ENCODE results near the gene PTPRA. TPM values are rescaled to one million over a fixed set of nuclear protein-coding genes. Genes with fewer than 3 reads are reported as not detected.

PTPRA gene
- total RNA-seq, 1 experiment from 2014 or later: 45.2 TPM

GRCh38 chr20:2956480-2956879 is 83.2 kb downstream of the PTPRA start:
- Histone ChIP-seq H3K27me3 (ENCODE audit: insufficient read depth, low read length) (no peaks in the 10 kb centered on the region), H3K23ac (ENCODE audit: insufficient read length, low read depth, low read length) (no peak overlapping the region), H3K4me1 (ENCODE audit: insufficient read depth, low read length) (no peaks in the 10 kb centered on the region; the same call in 1 of the 2 replicates), H3K23me2 (ENCODE audit: insufficient read length, low read depth, low read length, poor library complexity, severe bottlenecking) (no peaks in the 10 kb centered on the region), H2BK12ac (ENCODE audit: insufficient read length, low read depth, low read length) (no peak overlapping the region), H3K4ac (ENCODE audit: low read depth, low read length) (no peak overlapping the region), H3K14ac (ENCODE audit: insufficient read depth, low read length) (no peak overlapping the region), H3K9me3 (ENCODE audit: control insufficient read depth, low read depth, low read length) (no peaks in the 10 kb centered on the region), H3K9ac (ENCODE audit: extremely low read depth, insufficient read length, low read length) (no peak overlapping the region), H2BK120ac (ENCODE audit: low read depth, low read length, poor library complexity, severe bottlenecking) (no peak overlapping the region), H3K56ac (ENCODE audit: insufficient read length, low read depth, low read length) (no peak overlapping the region), H2AK5ac (ENCODE audit: insufficient read length, low read length) (no peak overlapping the region), H3T11ph (ENCODE audit: low read length) (no peak overlapping the region), H4K5ac (ENCODE audit: insufficient read length, low read depth, low read length) (no peak overlapping the region), H2BK5ac (ENCODE audit: insufficient read length, low read length) (no peak overlapping the region), H2BK15ac (ENCODE audit: low read depth, low read length) (no peak overlapping the region), H3K79me1 (ENCODE audit: insufficient read depth, low read depth, low read length, poor library complexity, severe bottlenecking) (no peaks in the 10 kb centered on the region), H2BK20ac (ENCODE audit: low read depth, low read length, poor library complexity, severe bottlenecking) (no peak overlapping the region), H3K27ac (ENCODE audit: insufficient read length, low read depth, low read length) (no peak overlapping the region), H4K91ac (ENCODE audit: insufficient read length, low read depth, low read length) (no peak overlapping the region), H3K79me2 (ENCODE audit: insufficient read depth, low read length) (no peaks in the 10 kb centered on the region), H3K18ac (ENCODE audit: insufficient read length, low read depth, low read length) (no peak overlapping the region), H2AFZ (ENCODE audit: low read length) (no peak overlapping the region), H4K20me1 (ENCODE audit: control insufficient read depth, insufficient read depth, insufficient read length) (no peaks in the 10 kb centered on the region), H3K4me2 (ENCODE audit: insufficient read depth, insufficient read length, low read length) (no peak overlapping the region), H4K8ac (replicated peaks; ENCODE audit: insufficient read length, low read depth, low read length) (no peak overlapping the region)
- Mint-ChIP-seq H3K4me3 (no peak overlapping the region), H3K27ac (no peak overlapping the region), H3K36me3 (ENCODE audit: insufficient read depth in 1 of 3, low read depth in 3 of 3) (peaks cover 13 to 24% (median 17%) of the 10 kb centered on the region in 3 experiments), H3K9me3 (peaks cover 0 to 3% of the 10 kb centered on the region in 2 experiments; a peak in 1 of 5 replicates), H3K27me3 (ENCODE audit: low read depth) (no peaks in the 10 kb centered on the region), H3K4me1 (peaks cover 2 to 5% of the 10 kb centered on the region in 2 experiments)
- no CpG with 5 or more reads among the region's 2 CpGs for WGBS (ENCODE audit: extremely low coverage, insufficient read length, low lambda C conversion rate)
- no peak for TF ChIP-seq CTCF (conservative IDR thresholded peaks at IDR 0.05)
- DNase-seq: no peak
